Peyer's patch (tissue), 4 donors: ENCODE results near the gene NAT8L.

Experiments used
- CTCF ChIP-seq, 6 experiments: fragments of 450-650 bp in 4 of 6; fragments of 200-600 bp in 2 of 6; sonication (generic) in 1 of 6; IDR thresholded peaks; one replicate each; pipeline ENCODE4 v1.5.1; 2017 to 2019; ENCODE audit warnings: antibody characterized with exemption in 6 of 6, mild to moderate bottlenecking in 3 of 6, moderate library complexity in 1 of 6
- POLR2A ChIP-seq, 2 donors: fragments of 450-650 bp; IDR thresholded peaks; one replicate each; pipeline ENCODE4 v1.5.1; 2017; ENCODE audit warnings: antibody characterized with exemption in 2 of 2, mild to moderate bottlenecking in 2 of 2, moderate library complexity in 2 of 2

GRCh38 chr4:2082627-2083026, 23.5 kb downstream of the NAT8L start:
- no peak for TF ChIP-seq CTCF (IDR thresholded peaks at IDR 0.05)
- TF ChIP-seq POLR2A (IDR thresholded peaks at IDR 0.05) = no peak
